C4-2B (cell line): ENCODE data around the gene DSCAML1.

Experiments used
- H3K27ac ChIP-seq: fragments of 450-650 bp; 2 replicates; pipeline ENCODE4 v1.5.1; 2017
- ZFX ChIP-seq: fragments of 450-650 bp; IDR thresholded peaks from 2 replicates; pipeline ENCODE4 v1.6.1; 2017
- TF ChIP-seq, protein P1 (sequence below): fragments of 450-650 bp; conservative IDR thresholded peaks from 2 replicates; pipeline ENCODE4 v1.5.1; 2017; ENCODE audit warnings: mild to moderate bottlenecking

The DSCAML1 gene

DNA sequence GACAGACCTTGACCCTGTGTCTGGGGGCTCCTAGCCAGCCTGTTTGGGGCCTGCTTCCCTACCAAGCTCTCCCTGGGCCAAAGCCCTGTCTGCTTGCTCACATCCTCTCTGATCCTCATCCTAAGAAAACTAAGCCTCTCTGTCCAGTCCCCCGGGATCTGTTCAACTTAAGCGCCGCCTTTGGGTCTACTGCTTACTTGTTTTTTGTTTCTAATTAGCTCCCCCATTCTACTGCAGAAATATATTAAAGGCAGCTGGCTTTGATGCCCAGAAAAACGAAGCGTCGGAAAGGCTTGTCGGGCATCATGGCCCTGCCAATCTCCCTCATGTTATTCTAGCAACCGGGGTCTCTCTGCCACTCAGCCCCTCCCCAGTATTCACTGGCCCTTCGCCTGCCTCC is 3.4 kb downstream of the DSCAML1 start:
- no peak for TF ChIP-seq ZFX
- TF ChIP-seq, protein P1, sequence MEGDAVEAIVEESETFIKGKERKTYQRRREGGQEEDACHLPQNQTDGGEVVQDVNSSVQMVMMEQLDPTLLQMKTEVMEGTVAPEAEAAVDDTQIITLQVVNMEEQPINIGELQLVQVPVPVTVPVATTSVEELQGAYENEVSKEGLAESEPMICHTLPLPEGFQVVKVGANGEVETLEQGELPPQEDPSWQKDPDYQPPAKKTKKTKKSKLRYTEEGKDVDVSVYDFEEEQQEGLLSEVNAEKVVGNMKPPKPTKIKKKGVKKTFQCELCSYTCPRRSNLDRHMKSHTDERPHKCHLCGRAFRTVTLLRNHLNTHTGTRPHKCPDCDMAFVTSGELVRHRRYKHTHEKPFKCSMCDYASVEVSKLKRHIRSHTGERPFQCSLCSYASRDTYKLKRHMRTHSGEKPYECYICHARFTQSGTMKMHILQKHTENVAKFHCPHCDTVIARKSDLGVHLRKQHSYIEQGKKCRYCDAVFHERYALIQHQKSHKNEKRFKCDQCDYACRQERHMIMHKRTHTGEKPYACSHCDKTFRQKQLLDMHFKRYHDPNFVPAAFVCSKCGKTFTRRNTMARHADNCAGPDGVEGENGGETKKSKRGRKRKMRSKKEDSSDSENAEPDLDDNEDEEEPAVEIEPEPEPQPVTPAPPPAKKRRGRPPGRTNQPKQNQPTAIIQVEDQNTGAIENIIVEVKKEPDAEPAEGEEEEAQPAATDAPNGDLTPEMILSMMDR: no peak
- H3K27ac ChIP-seq: no peak overlapping the region

- no peak overlapping the region for H3K27ac ChIP-seq
Measured at GRCh38 chr11:117792992-117793391, 4.0 kb downstream of the DSCAML1 start.

DNA sequence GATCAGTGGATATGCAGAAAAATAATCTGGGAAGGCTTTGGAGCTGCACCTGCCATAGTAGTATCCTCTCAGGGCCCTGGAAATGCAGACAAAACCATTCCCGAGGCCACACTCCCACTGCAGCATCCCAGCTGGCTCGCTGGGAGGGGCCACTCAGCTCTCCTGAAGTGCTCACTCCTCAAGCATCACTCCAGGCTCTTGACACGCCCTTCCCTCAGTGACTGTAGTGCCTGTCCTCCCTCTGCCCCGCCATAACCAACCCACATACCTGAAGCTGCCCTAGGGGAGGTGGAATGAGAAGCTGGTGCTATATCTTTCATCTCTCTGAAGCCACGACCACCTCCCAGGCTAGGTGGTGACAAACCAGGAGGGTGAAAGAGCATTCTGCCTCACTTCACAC is 4.8 kb downstream of the DSCAML1 start:
- TF ChIP-seq ZFX: no peak
- TF ChIP-seq, protein P1: no peak

More at GRCh38 chr11:117792992-117793391, 4.0 kb downstream of the DSCAML1 start:
- TF ChIP-seq ZFX: no peak

GRCh38 chr11:117790279-117790678 is 6.7 kb downstream of the DSCAML1 start:
- H3K27ac ChIP-seq: no peak overlapping the region
- TF ChIP-seq ZFX: no peak
- TF ChIP-seq, protein P1: no peak

More for the DNA sequence above, 4.8 kb downstream of the DSCAML1 start:
- no peak overlapping the region for H3K27ac ChIP-seq

DNA sequence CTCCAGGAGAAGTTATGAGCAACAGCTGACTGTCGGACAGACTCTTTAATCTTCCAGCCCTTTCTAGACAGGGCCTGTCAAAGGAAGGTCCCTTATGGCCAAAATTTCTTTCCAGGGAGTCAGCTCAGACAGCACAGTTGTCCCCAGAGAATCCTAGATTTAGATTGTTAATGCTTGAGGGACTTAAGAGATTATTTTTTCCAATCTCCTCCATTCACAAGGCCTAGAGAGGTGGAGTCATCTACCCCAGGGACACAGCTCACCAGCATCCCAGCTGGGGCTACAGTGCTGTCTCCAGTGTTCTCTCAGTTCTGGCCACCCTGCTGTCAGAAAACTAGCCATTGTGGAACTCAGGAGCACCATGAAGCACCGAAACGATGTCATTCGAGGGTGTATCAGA is 7.8 kb downstream of the DSCAML1 start:
- no peak overlapping the region for H3K27ac ChIP-seq
- TF ChIP-seq, protein P1: no peak
- TF ChIP-seq ZFX: no peak

- no peak for TF ChIP-seq ZFX
- TF ChIP-seq, protein P1: no peak
- no peak overlapping the region for H3K27ac ChIP-seq
Measured at GRCh38 chr11:117786135-117786870, 10.7 kb downstream of the DSCAML1 start.

GRCh38 chr11:117782101-117782500 is 14.9 kb downstream of the DSCAML1 start:
- TF ChIP-seq ZFX: no peak
- peak overlapping the region; percentile 4; the same call in 1 of the 2 replicates for H3K27ac ChIP-seq

GRCh38 chr11:117781627-117782026 is 15.4 kb downstream of the DSCAML1 start:
- H3K27ac ChIP-seq: no peak overlapping the region
- TF ChIP-seq ZFX: no peak
- TF ChIP-seq, protein P1: no peak
